CD4-positive, alpha-beta T cell treated with Interleukin-6 for 4 hours (primary cell): ENCODE data around the gene CYRIA.

Source experiments
- DNase-seq: peaks from one replicate; pipeline ENCODE4 v3.0.0-alpha.2; 2020; ENCODE audit warnings: mixed read lengths

Gene CYRIA

DNA sequence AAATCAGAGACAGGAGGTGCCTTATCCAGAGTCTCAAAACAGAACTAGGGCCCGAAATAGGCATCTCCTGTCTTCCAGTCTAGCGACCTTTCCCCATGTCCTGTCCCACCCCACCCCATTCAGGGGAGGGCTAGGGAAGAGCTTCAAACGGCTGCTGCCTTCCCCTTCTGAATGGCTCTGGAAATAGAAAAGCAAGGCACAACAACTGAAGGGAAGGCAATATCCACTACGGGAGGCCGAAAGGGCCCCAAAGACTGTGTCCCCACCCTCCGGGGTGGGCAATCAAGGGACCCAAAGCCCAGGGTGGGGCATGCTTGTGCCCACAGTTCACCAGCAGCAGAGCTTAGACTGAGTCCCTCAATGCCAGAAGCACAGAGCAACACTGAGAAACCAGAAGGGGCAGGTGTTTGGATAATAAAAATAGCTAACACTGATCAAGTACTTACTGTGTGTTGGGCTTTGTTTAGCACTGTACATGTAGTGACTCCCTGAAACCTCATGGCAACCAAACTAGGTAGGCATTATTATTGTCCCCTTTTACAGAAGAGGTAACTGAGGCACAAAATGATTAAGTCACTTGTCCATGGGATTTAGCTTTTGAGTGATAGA is 38.5 kb downstream of the CYRIA start:
- DNase-seq, result no peak

- no peak for DNase-seq
Measured at GRCh38 chr2:16626497-16626896, 39.1 kb downstream of the CYRIA start.

DNA sequence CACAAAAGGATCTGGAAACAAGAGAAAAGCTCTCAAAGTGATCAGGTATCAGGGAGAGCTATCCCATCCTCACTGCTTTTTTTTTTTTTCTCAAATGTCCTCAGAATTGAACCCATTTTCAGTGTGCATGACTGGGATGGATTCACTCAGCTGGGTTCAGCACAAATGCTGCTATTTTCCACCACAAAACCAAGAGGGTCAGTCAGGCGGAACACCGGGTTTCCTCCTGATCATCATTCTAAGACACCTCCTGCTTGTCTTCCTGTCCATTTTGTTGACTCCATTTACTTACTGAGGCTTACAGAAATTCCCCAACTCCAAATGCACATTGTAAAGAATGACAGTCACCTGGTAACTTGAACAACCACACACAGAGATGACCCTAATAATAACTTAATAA is 39.9 kb downstream of the CYRIA start:
- DNase-seq, result no peak

DNA sequence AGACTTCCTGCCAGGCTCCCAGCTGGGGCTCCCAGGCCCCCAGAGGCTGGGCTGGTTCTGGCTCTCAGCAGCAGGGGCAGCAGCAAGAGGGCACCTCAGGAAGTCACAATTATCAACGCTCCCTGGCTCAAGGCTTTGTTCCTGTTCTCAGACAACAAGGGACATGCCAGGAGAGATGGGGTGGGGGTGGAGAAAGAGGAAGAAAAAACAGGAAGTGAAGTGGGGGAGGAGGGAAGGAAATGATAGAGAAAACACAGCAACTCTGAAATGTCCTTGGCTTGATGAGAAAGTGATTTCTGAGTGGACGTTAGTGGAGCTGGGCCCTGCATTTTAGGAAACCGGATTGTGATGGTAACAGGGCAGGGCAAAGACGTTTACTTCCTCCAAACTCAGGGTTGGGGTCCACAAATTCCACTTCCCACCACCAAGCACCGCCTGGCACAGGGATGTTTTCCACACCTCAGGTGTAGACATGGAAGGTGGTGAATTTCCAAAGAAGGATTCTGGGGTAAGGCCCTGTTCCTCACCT is 40.4 kb downstream of the CYRIA start:
- no peak for DNase-seq

GRCh38 chr2:16624436-16624780 is 41.2 kb downstream of the CYRIA start:
- no peak for DNase-seq

GRCh38 chr2:16623564-16624435 is 41.8 kb downstream of the CYRIA start:
- no peak for DNase-seq

DNA sequence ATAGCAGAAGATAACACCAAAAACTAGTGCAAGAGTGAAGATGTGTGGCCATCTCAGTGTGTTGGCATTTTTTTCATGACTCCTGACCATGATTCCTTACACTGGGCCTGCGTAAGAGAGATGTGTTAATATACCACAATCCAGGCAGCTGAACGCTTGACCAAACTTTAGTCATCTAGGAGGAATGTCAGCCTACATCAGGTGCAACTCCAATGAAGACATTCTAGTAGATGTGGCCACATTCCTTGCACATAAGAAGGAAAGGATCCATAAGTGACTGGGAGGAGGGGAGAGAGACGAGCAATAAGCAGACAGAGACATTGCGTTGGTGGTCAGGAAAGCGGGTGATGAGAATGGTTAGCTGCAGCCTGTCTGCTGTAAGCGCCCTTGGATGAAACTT is 42.6 kb downstream of the CYRIA start:
- no peak for DNase-seq

GRCh38 chr2:16622399-16622968 is 43.1 kb downstream of the CYRIA start:
- no peak for DNase-seq

- DNase-seq, result no peak
Measured at GRCh38 chr2:16621316-16621715, 44.3 kb downstream of the CYRIA start.

DNA sequence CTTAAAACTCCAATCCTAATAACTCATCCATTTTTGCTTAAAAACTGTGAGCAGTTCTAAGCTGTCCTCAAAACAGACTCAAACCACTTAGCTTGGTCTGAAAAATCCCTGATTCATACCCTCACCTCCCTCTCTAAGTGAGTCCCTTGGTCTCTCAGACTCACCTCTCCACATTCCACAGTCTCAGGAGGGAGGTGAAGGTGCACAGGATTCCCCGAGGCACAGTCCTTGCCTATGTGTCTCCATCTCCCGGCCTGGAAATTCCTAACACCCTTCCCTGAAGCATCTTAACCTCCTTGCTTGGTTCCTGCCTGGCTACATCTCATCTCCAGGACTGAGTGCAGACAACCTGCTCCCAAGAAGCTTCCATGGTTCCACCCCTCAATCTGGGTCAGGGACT is 45.0 kb downstream of the CYRIA start:
- no peak for DNase-seq

DNA sequence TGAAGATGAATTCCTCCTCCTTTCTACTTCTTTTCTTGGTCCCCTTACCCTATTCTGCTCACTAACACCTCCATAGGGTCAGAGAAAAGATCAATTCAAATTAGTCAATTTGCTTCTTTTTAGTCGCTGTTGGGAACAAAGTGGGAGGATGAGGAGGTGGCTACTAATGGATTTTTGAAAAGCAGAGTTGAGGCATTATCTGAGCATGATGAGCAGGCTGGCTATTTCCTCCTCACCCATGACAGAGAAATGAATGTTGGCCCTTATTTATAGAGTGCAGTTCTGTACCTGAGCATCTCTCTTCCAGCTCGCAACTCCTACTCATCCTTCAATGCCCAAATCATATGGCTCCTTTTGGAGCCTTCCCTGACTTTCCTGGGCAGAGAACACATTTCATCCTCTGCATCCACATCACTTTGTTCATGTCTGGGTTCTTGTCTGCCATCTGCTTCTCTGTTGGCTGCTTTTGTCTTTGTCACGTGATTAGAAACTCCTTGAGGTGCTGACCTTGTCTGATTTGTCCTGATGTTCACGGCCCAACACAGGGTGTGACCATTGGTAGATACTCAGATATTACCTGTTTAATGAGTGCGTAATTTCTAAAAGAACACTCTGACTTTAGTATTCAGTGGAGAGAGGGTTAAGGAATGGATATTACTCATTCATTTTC is 45.9 kb downstream of the CYRIA start:
- DNase-seq, result no peak

- no peak for DNase-seq
Measured at GRCh38 chr2:16617282-16618266, 48.1 kb downstream of the CYRIA start.
